SU-DHL-6 (cell line): ENCODE measurements around the gene ANKRD22.

Source experiments
- H2AFZ ChIP-seq: fragments of 200-600 bp; sonication (generic); 2 replicates; pipeline ENCODE4 v1.6.1; 2014; ENCODE audit warnings: low read depth, mild to moderate bottlenecking, moderate library complexity, mixed read lengths, antibody characterized with exemption, low read length; ENCODE audit not compliant: severe bottlenecking
- H3F3A ChIP-seq: fragments of 200-600 bp; shearing (Covaris generic); 2 replicates; pipeline ENCODE4 v1.6.0; 2016; ENCODE audit warnings: antibody characterized with exemption, mild to moderate bottlenecking; ENCODE audit not compliant: insufficient read depth
- H3K27ac ChIP-seq: fragments of 200-600 bp; sonication (generic); 2 replicates; pipeline ENCODE4 v1.5.1; 2016; ENCODE audit warnings: low read depth, mild to moderate bottlenecking, low read length, moderate library complexity, mixed read lengths
- H3K27me3 ChIP-seq: fragments of 200-600 bp; sonication (generic), shearing (Covaris generic); 2 replicates; pipeline ENCODE4 v1.6.0; 2014; ENCODE audit warnings: mild to moderate bottlenecking, low read length
- H3K36me3 ChIP-seq: fragments of 200-600 bp; sonication (generic); 2 replicates; pipeline ENCODE4 v1.6.1; 2014; ENCODE audit warnings: mild to moderate bottlenecking, low read length, mixed read lengths
- H3K4me2 ChIP-seq: fragments of 300-600, 200-600 bp; shearing (Covaris generic), sonication (generic); 2 replicates; pipeline ENCODE4 v1.6.0; 2014; ENCODE audit warnings: low read length, low read depth, mild to moderate bottlenecking; ENCODE audit not compliant: poor library complexity, severe bottlenecking
- H3K4me3 ChIP-seq: fragments of 200-600 bp; sonication (generic); 2 replicates; pipeline ENCODE4 v1.5.1; 2014; ENCODE audit warnings: antibody characterized with exemption, low read length, mild to moderate bottlenecking, mixed read lengths; ENCODE audit not compliant: insufficient read depth, poor library complexity, severe bottlenecking
- H3K79me2 ChIP-seq: fragments of 200-600 bp; sonication (generic); 2 replicates; pipeline ENCODE4 v1.6.1; 2014; ENCODE audit warnings: mild to moderate bottlenecking, low read length, moderate library complexity; ENCODE audit not compliant: insufficient read depth
- H3K9ac ChIP-seq: fragments of 200-600 bp; sonication (generic); 2 replicates; pipeline ENCODE4 v1.7.0; 2014; ENCODE audit warnings: mild to moderate bottlenecking, low read length
- H3K9me2 ChIP-seq: fragments of 200-600 bp; sonication (generic); replicated peaks from 2 replicates; pipeline ENCODE4 v1.6.1; 2014; ENCODE audit warnings: low read length; ENCODE audit not compliant: insufficient read depth
- H3K9me3 ChIP-seq: fragments of 200-600 bp; sonication (generic); 2 replicates; pipeline ENCODE4 v1.6.1; 2014; ENCODE audit warnings: low read length, mixed read lengths; ENCODE audit not compliant: insufficient read depth
- H4K20me1 ChIP-seq: fragments of 200-600 bp; sonication (generic); 2 replicates; pipeline ENCODE4 v1.6.1; 2014; ENCODE audit warnings: low read depth, mild to moderate bottlenecking, antibody characterized with exemption, low read length, moderate library complexity, mixed read lengths
- EZH2phosphoT487 ChIP-seq: fragments of 200-600 bp; sonication (generic), shearing (Covaris generic); conservative IDR thresholded peaks from 2 replicates; pipeline ENCODE4 v1.6.1; 2018; ENCODE audit warnings: mild to moderate bottlenecking, antibody characterized with exemption, low read length, moderate library complexity, mixed read lengths
- TF ChIP-seq, protein P1 (sequence below): fragments of 200-600 bp; sonication (generic); IDR thresholded peaks from one replicate; pipeline ENCODE4 v1.5.1; 2017; ENCODE audit warnings: antibody characterized with exemption, mild to moderate bottlenecking, low read length, moderate library complexity; ENCODE audit not compliant: insufficient read depth, poor library complexity, severe bottlenecking

ANKRD22 gene

DNA sequence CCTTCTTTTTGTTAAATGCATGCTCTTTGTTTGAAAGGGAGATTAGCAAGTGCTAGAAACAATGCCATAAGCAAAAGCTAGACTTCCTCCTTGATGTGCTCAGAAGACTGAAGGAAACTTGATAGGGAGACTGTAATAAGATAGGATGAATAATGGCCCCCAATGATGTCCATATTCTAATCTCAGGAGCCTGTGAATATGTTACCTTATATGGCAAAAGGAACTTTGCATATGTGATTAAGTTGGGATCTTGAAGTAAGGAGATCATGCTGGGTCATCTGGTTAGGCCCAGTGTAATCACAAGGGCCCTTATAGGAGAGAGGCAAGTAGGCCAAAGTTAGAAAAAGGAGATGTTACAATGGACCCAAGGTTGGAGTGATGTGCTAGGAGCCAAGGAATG lies 62.7 kb downstream of the ANKRD22 start:
- no peak overlapping the region for H3K4me2 ChIP-seq
- no peak overlapping the region for H3K9ac ChIP-seq
- H3K27me3 ChIP-seq: no peaks in the 10 kb centered on the region
- no peak for TF ChIP-seq EZH2phosphoT487
- TF ChIP-seq, protein P1, sequence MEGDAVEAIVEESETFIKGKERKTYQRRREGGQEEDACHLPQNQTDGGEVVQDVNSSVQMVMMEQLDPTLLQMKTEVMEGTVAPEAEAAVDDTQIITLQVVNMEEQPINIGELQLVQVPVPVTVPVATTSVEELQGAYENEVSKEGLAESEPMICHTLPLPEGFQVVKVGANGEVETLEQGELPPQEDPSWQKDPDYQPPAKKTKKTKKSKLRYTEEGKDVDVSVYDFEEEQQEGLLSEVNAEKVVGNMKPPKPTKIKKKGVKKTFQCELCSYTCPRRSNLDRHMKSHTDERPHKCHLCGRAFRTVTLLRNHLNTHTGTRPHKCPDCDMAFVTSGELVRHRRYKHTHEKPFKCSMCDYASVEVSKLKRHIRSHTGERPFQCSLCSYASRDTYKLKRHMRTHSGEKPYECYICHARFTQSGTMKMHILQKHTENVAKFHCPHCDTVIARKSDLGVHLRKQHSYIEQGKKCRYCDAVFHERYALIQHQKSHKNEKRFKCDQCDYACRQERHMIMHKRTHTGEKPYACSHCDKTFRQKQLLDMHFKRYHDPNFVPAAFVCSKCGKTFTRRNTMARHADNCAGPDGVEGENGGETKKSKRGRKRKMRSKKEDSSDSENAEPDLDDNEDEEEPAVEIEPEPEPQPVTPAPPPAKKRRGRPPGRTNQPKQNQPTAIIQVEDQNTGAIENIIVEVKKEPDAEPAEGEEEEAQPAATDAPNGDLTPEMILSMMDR: no peak
- no peak overlapping the region for H3K4me3 ChIP-seq
- H3F3A ChIP-seq: no peaks in the 10 kb centered on the region
- H3K9me2 ChIP-seq: no peaks in the 10 kb centered on the region
- no peak overlapping the region for H3K27ac ChIP-seq
- H2AFZ ChIP-seq: no peak overlapping the region
- H4K20me1 ChIP-seq: no peaks in the 10 kb centered on the region
- H3K9me3 ChIP-seq: no peaks in the 10 kb centered on the region
- no peaks in the 10 kb centered on the region for H3K79me2 ChIP-seq
- H3K36me3 ChIP-seq: no peaks in the 10 kb centered on the region

DNA sequence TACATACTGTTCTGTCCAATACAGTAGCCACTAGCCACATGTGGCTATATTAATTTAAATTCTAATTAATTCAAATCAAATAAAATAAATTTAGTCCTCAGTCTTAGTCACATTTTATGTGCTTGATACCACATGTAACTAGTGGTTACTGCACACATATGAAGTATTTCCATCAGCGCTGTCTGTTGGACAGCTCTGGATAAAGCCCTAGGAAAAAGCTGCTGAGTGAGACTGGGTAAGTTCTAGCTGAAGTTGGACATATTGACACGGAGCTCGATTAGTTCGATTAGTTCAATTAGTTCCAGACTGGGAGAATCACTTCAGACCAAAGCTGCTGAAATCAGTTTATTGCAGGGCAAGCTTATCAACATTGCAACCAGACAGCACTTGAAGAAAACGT lies 64.2 kb downstream of the ANKRD22 start:
- no peaks in the 10 kb centered on the region for H3K36me3 ChIP-seq
- no peaks in the 10 kb centered on the region for H3F3A ChIP-seq
- H2AFZ ChIP-seq: no peak overlapping the region
- no peak overlapping the region for H3K4me3 ChIP-seq
- H4K20me1 ChIP-seq: no peaks in the 10 kb centered on the region
- no peaks in the 10 kb centered on the region for H3K79me2 ChIP-seq
- no peak overlapping the region for H3K4me2 ChIP-seq
- H3K27me3 ChIP-seq: no peaks in the 10 kb centered on the region
- TF ChIP-seq, protein P1: no peak
- TF ChIP-seq EZH2phosphoT487: no peak
- no peaks in the 10 kb centered on the region for H3K9me3 ChIP-seq
- no peak overlapping the region for H3K27ac ChIP-seq
- no peak overlapping the region for H3K9ac ChIP-seq
- no peaks in the 10 kb centered on the region for H3K9me2 ChIP-seq

DNA sequence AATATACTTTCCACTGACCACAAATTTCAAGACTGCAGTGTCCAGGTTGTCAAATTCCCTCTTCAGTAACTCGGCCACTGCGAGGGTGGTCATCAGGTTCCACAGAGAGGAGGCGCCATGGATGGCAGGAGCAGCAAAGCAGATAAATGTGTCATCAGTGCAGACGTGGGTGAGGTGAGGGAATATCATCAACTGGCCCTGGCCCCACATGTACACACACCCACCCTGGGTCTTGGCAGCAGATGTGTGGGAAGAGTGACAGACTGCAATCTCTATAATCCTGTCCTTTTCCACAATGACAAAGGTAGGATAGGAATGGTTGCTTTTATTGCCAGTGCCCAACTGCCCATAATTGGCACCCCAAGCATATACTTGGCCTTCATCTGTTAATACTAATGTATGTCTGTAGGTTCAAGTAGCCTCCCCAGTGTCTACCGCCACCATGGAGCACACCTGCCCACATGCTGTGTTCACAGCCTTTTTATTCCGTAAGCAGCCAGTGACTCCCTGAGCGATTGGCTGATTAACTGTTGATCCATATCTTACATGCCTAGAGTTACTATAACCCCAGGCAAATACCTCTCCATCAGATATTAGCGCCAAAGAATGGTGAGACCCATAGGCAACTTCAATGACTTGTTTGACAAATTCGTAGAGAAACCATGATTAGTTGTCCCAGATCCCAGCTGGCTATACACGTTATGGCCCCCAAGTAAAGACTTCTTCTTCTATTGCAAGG lies 65.4 kb downstream of the ANKRD22 start:
- Histone ChIP-seq H3K36me3 (no peaks in the 10 kb centered on the region), H3K9me3 (no peaks in the 10 kb centered on the region), H3K79me2 (no peaks in the 10 kb centered on the region), H3K27me3 (no peaks in the 10 kb centered on the region), H2AFZ (no peak overlapping the region), H3K9me2 (no peaks in the 10 kb centered on the region), H3F3A (no peaks in the 10 kb centered on the region), H3K9ac (no peak overlapping the region), H3K27ac (no peak overlapping the region), H3K4me3 (no peak overlapping the region), H4K20me1 (no peaks in the 10 kb centered on the region), H3K4me2 (no peak overlapping the region)
- no peak for TF ChIP-seq EZH2phosphoT487
- TF ChIP-seq, protein P1: no peak
